Stimulated activated CD4-positive, alpha-beta T cell treated with anti-CD3 and anti-CD28 coated beads, Interleukin-2, amount 100 ng/mL, for 4 hours (primary cell): ENCODE data around the gene MRPS12.

ENCODE experiments used
- DNase-seq: peaks from one replicate; pipeline ENCODE4 v3.0.0-alpha.2; 2020; ENCODE audit warnings: low read depth

The MRPS12 gene

GRCh38 chr19:38975214-38975860 is 44.6 kb downstream of the MRPS12 start, which contains the start of gene FBXO17:
TSS of gene FBXO17 (minus strand) at chr19:38975742. CDS start at chr19:38950319, 25,423 bp downstream.
- DNase-seq = no peak

GRCh38 chr19:38975861-38976271 is 45.1 kb downstream of the MRPS12 start:
- no peak for DNase-seq

- DNase-seq = no peak
These were observed 46.9 kb downstream of the MRPS12 start for GRCh38 chr19:38977445-38978325.

GRCh38 chr19:38978326-38978689 is 47.6 kb downstream of the MRPS12 start:
- no peak for DNase-seq

GRCh38 chr19:38979812-38980211 is 49.1 kb downstream of the MRPS12 start:
- DNase-seq = no peak

- DNase-seq = no peak
These were observed 50.0 kb downstream of the MRPS12 start for GRCh38 chr19:38980583-38981374.
